H9 (cell line): ENCODE measurements around the gene ZNF627. TPM values are rescaled to one million over a fixed set of nuclear protein-coding genes. Genes with fewer than 3 reads are reported as not detected.

ENCODE experiments used
- DNase-seq: peaks from one replicate; pipeline ENCODE4 v3.0.0-alpha.2; 2017
- H2AFZ ChIP-seq: one replicate; pipeline ENCODE4 v1.6.1; 2013; ENCODE audit warnings: mild to moderate bottlenecking, low read length, control low read depth, moderate library complexity
- H2AK5ac ChIP-seq: 2 replicates; pipeline ENCODE4 v1.6.1; 2013; ENCODE audit warnings: low read length, control low read depth, mixed read lengths; ENCODE audit not compliant: insufficient read length
- H2BK120ac ChIP-seq: one replicate; pipeline ENCODE4 v1.6.1; 2013; ENCODE audit warnings: low read depth, mild to moderate bottlenecking, low read length, control low read depth, inconsistent platforms; ENCODE audit not compliant: poor library complexity, severe bottlenecking
- H2BK12ac ChIP-seq: 2 replicates; pipeline ENCODE4 v1.6.1; 2013; ENCODE audit warnings: low read length, control low read depth, mixed read lengths, low read depth; ENCODE audit not compliant: insufficient read length
- H2BK15ac ChIP-seq: 2 replicates; pipeline ENCODE4 v1.6.1; 2013; ENCODE audit warnings: low read depth, low read length, control low read depth
- H2BK20ac ChIP-seq: one replicate; pipeline ENCODE4 v1.6.1; 2013; ENCODE audit warnings: low read depth, mild to moderate bottlenecking, low read length, control low read depth, inconsistent platforms; ENCODE audit not compliant: poor library complexity, severe bottlenecking
- H2BK5ac ChIP-seq: 2 replicates; pipeline ENCODE4 v1.6.1; 2013; ENCODE audit warnings: low read length, control low read depth, mixed read lengths; ENCODE audit not compliant: insufficient read length
- H3K14ac ChIP-seq: 2 replicates; pipeline ENCODE4 v1.6.1; 2013; ENCODE audit warnings: low read length, control low read depth; ENCODE audit not compliant: insufficient read depth
- H3K18ac ChIP-seq: 2 replicates; pipeline ENCODE4 v1.6.1; 2013; ENCODE audit warnings: low read depth, mild to moderate bottlenecking, mixed read lengths, low read length, control low read depth; ENCODE audit not compliant: insufficient read length
- H3K23ac ChIP-seq: 2 replicates; pipeline ENCODE4 v1.6.1; 2013; ENCODE audit warnings: low read length, control low read depth, mixed read lengths, low read depth; ENCODE audit not compliant: insufficient read length
- H3K23me2 ChIP-seq: 2 replicates; pipeline ENCODE4 v1.6.1; 2013; ENCODE audit warnings: low read depth, mild to moderate bottlenecking, mixed read lengths, low read length, control low read depth; ENCODE audit not compliant: insufficient read length, poor library complexity, severe bottlenecking
- H3K27ac ChIP-seq: 2 replicates; pipeline ENCODE4 v1.5.1; 2013; ENCODE audit warnings: low read length, control low read depth, mixed read lengths, low read depth; ENCODE audit not compliant: insufficient read length
- H3K27me3 ChIP-seq: 2 replicates; pipeline ENCODE4 v1.6.1; 2013; ENCODE audit warnings: low read length, control low read depth, inconsistent platforms; ENCODE audit not compliant: insufficient read depth
- H3K4ac ChIP-seq: 2 replicates; pipeline ENCODE4 v1.6.1; 2013; ENCODE audit warnings: low read depth, mild to moderate bottlenecking, control low read depth, inconsistent platforms, low read length, moderate library complexity
- H3K4me1 ChIP-seq: 2 replicates; pipeline ENCODE4 v1.6.1; 2013; ENCODE audit warnings: low read length, control low read depth, inconsistent platforms; ENCODE audit not compliant: insufficient read depth
- H3K4me2 ChIP-seq: 2 replicates; pipeline ENCODE4 v1.6.1; 2013; ENCODE audit warnings: low read length, control low read depth, mixed read lengths; ENCODE audit not compliant: insufficient read length, insufficient read depth
- H3K56ac ChIP-seq: 2 replicates; pipeline ENCODE4 v1.6.1; 2013; ENCODE audit warnings: low read depth, mild to moderate bottlenecking, mixed read lengths, low read length, control low read depth; ENCODE audit not compliant: insufficient read length
- H3K79me1 ChIP-seq: 2 replicates; pipeline ENCODE4 v1.6.1; 2013; ENCODE audit warnings: low read depth, mild to moderate bottlenecking, moderate library complexity, low read length, control low read depth, inconsistent platforms; ENCODE audit not compliant: insufficient read depth, poor library complexity, severe bottlenecking
- H3K79me2 ChIP-seq: 2 replicates; pipeline ENCODE4 v1.6.1; 2013; ENCODE audit warnings: low read length, control low read depth, inconsistent platforms; ENCODE audit not compliant: insufficient read depth
- H3K9ac ChIP-seq: 2 replicates; pipeline ENCODE4 v1.6.1; 2013; ENCODE audit warnings: low read length, control low read depth, mixed read lengths; ENCODE audit not compliant: insufficient read length; ENCODE audit errors: extremely low read depth
- H3K9me3 ChIP-seq: one replicate; pipeline ENCODE4 v1.6.1; 2013; ENCODE audit warnings: low read depth, low read length, inconsistent platforms; ENCODE audit not compliant: control insufficient read depth
- H3T11ph ChIP-seq: one replicate; pipeline ENCODE4 v1.6.1; 2013; ENCODE audit warnings: mild to moderate bottlenecking, low read length, control low read depth, inconsistent platforms
- H4K20me1 ChIP-seq: one replicate; pipeline ENCODE4 v1.6.1; 2013; ENCODE audit not compliant: control insufficient read depth, insufficient read length, insufficient read depth
- H4K5ac ChIP-seq: 2 replicates; pipeline ENCODE4 v1.6.1; 2013; ENCODE audit warnings: low read depth, mild to moderate bottlenecking, mixed read lengths, low read length, control low read depth; ENCODE audit not compliant: insufficient read length
- H4K8ac ChIP-seq: replicated peaks from 2 replicates; pipeline ENCODE4 v1.6.1; 2013; ENCODE audit warnings: low read length, control low read depth, mixed read lengths, low read depth; ENCODE audit not compliant: insufficient read length
- H4K91ac ChIP-seq: 2 replicates; pipeline ENCODE4 v1.6.1; 2013; ENCODE audit warnings: low read depth, mild to moderate bottlenecking, moderate library complexity, mixed read lengths, low read length, control low read depth; ENCODE audit not compliant: insufficient read length
- H3K27ac Mint-ChIP-seq, 3 experiments: 2 replicates in 2 of 3; 3 replicates in 1 of 3; pipeline ENCODE4 v1.8.0; 2020 to 2021; ENCODE audit warnings: mixed read lengths in 3 of 3, mild to moderate bottlenecking in 1 of 3, moderate library complexity in 1 of 3
- H3K27me3 Mint-ChIP-seq: 2 replicates; pipeline ENCODE4 v1.8.0; 2021; ENCODE audit warnings: low read depth, mild to moderate bottlenecking, moderate library complexity, mixed read lengths
- H3K36me3 Mint-ChIP-seq, 3 experiments: 2 replicates in 2 of 3; 3 replicates in 1 of 3; pipeline ENCODE4 v1.8.0; 2020 to 2021; ENCODE audit warnings: low read depth in 3 of 3, mixed read lengths in 3 of 3; ENCODE audit not compliant: insufficient read depth in 1 of 3
- H3K4me1 Mint-ChIP-seq, 2 experiments: 2 replicates each; pipeline ENCODE4 v1.8.0; 2020; ENCODE audit warnings: mixed read lengths in 2 of 2
- H3K4me3 Mint-ChIP-seq, 2 experiments: 2 replicates in 1 of 2; 3 replicates in 1 of 2; pipeline ENCODE4 v1.8.0; 2020 to 2021; ENCODE audit warnings: mild to moderate bottlenecking in 2 of 2, mixed read lengths in 2 of 2, moderate library complexity in 1 of 2
- H3K9me3 Mint-ChIP-seq, 2 experiments: 2 replicates in 1 of 2; 3 replicates in 1 of 2; pipeline ENCODE4 v1.8.0; 2020; ENCODE audit warnings: mild to moderate bottlenecking in 2 of 2, mixed read lengths in 2 of 2, moderate library complexity in 1 of 2
- CTCF ChIP-seq: fragments of 200-600 bp; sonication (generic); conservative IDR thresholded peaks from 3 replicates; pipeline ENCODE4 v1.8.0; 2021; ENCODE audit warnings: antibody characterized with exemption, mild to moderate bottlenecking
- WGBS: extraction: QIAGEN DNeasy Blood & Tissue Kit; methylation state at CpG from one replicate; pipeline ENCODE4 v1.1.7; 2013; ENCODE audit warnings: missing lambda C conversion rate, low lambda C conversion rate, mixed read lengths; ENCODE audit not compliant: insufficient read length; ENCODE audit errors: extremely low coverage; 5-methylcytosine and 5-hydroxymethylcytosine counted together
- total RNA-seq: library from RNA; stranded (reverse); gene quantifications from 2 replicates; pipeline ENCODE4 v1.2.1, GENCODE V29; 2021

ZNF627 gene
- total RNA-seq, 1 experiment from 2014 or later = 12.8 TPM

GRCh38 chr19:11587975-11588631 is 9.2 kb upstream of the ZNF627 start:
- no peak overlapping the region for H3K27ac ChIP-seq
- no peaks in the 10 kb centered on the region for H3K79me2 ChIP-seq
- H3K4me2 ChIP-seq = no peak overlapping the region
- no peaks in the 10 kb centered on the region for H4K20me1 ChIP-seq
- no CpG with 5 or more reads among the region's 13 CpGs for WGBS
- Mint-ChIP-seq H3K27me3 (peaks cover 4% of the 10 kb centered on the region), H3K36me3 (no peaks in the 10 kb centered on the region), H3K9me3 (no peaks in the 10 kb centered on the region; a peak in 1 of 5 replicates), H3K27ac (peak overlapping the region in 2 of 3 experiments; percentile 42 to 44; a peak in 1 of 7 replicates), H3K4me3 (no peak overlapping the region), H3K4me1 (peaks cover 2% of the 10 kb centered on the region in 2 experiments; a peak in 1 of 4 replicates)
- H4K5ac ChIP-seq = no peak overlapping the region
- no peak overlapping the region for H3K9ac ChIP-seq
- H3K4ac ChIP-seq = no peak overlapping the region; the same call in 1 of the 2 replicates
- TF ChIP-seq CTCF = no peak; the same call in 2 of the 3 replicates
- H3K9me3 ChIP-seq = no peaks in the 10 kb centered on the region
- H3T11ph ChIP-seq = no peak overlapping the region
- H2BK20ac ChIP-seq = no peak overlapping the region
- H3K23me2 ChIP-seq = no peaks in the 10 kb centered on the region
- no peak overlapping the region for H4K8ac ChIP-seq
- DNase-seq = no peak
- H2BK5ac ChIP-seq = no peak overlapping the region
- H2BK120ac ChIP-seq = no peak overlapping the region
- H3K27me3 ChIP-seq = no peaks in the 10 kb centered on the region
- no peak overlapping the region for H3K18ac ChIP-seq
- no peak overlapping the region for H3K56ac ChIP-seq
- H2BK15ac ChIP-seq = no peak overlapping the region
- H3K14ac ChIP-seq = no peak overlapping the region
- H4K91ac ChIP-seq = no peak overlapping the region
- no peak overlapping the region for H3K23ac ChIP-seq
- H2AFZ ChIP-seq = no peak overlapping the region
- no peaks in the 10 kb centered on the region for H3K79me1 ChIP-seq
- H3K4me1 ChIP-seq = no peaks in the 10 kb centered on the region
- no peak overlapping the region for H2BK12ac ChIP-seq
- no peak overlapping the region for H2AK5ac ChIP-seq
